Measurements from ENCODE around the gene TAF4B.

DNA sequence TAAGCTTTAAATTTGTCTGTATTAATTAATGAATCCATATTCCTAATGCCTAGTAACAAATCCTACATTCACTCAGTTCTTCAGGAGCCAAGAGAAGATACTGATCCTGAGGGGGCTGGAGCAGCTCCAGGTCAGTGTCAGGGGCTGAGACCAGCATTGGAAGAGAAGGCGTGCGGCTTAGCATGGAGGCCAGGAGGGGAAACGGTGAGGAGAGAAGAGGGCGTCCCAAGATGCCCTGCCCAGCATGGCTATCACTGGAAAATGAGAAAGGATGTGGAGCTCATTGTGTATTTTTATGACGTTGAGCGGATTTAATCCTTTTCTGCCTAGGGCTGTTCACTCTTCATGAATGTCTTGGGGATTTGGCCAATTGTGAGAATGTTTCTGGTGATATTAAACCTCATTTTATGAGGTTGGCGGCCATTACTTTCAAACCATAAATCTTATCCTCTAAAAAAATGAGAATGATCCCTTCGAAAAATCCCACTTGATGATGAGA lies 190.5 kb downstream of the TAF4B start:
- TF ChIP-seq YY1 (tag by site-specific recombination; IDR thresholded peaks at IDR 0.05), result no peak
- TF ChIP-seq, protein P1, sequence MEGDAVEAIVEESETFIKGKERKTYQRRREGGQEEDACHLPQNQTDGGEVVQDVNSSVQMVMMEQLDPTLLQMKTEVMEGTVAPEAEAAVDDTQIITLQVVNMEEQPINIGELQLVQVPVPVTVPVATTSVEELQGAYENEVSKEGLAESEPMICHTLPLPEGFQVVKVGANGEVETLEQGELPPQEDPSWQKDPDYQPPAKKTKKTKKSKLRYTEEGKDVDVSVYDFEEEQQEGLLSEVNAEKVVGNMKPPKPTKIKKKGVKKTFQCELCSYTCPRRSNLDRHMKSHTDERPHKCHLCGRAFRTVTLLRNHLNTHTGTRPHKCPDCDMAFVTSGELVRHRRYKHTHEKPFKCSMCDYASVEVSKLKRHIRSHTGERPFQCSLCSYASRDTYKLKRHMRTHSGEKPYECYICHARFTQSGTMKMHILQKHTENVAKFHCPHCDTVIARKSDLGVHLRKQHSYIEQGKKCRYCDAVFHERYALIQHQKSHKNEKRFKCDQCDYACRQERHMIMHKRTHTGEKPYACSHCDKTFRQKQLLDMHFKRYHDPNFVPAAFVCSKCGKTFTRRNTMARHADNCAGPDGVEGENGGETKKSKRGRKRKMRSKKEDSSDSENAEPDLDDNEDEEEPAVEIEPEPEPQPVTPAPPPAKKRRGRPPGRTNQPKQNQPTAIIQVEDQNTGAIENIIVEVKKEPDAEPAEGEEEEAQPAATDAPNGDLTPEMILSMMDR (tag by site-specific recombination; IDR thresholded peaks at IDR 0.05), result no peak
- no peak for TF ChIP-seq ZNF138 (tag by site-specific recombination; IDR thresholded peaks at IDR 0.05; ENCODE audit: borderline replicate concordance)
- no peak for TF ChIP-seq HOXC10 (CRISPR knock-in tag; IDR thresholded peaks at IDR 0.05)
- TF ChIP-seq ZNF596 (tag by site-specific recombination; IDR thresholded peaks at IDR 0.05), result no peak
- TF ChIP-seq, protein P2, sequence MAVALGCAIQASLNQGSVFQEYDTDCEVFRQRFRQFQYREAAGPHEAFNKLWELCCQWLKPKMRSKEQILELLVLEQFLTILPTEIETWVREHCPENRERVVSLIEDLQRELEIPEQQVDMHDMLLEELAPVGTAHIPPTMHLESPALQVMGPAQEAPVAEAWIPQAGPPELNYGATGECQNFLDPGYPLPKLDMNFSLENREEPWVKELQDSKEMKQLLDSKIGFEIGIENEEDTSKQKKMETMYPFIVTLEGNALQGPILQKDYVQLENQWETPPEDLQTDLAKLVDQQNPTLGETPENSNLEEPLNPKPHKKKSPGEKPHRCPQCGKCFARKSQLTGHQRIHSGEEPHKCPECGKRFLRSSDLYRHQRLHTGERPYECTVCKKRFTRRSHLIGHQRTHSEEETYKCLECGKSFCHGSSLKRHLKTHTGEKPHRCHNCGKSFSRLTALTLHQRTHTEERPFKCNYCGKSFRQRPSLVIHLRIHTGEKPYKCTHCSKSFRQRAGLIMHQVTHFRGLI (tag by site-specific recombination; IDR thresholded peaks at IDR 0.05), result no peak
- TF ChIP-seq, protein P3, sequence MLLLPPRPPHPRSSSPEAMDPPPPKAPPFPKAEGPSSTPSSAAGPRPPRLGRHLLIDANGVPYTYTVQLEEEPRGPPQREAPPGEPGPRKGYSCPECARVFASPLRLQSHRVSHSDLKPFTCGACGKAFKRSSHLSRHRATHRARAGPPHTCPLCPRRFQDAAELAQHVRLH (tag by site-specific recombination; IDR thresholded peaks at IDR 0.05), result no peak
- TF ChIP-seq KLF1 (tag by site-specific recombination; IDR thresholded peaks at IDR 0.05), result no peak
- no peak for TF ChIP-seq ZNF707 (tag by site-specific recombination; IDR thresholded peaks at IDR 0.05)
- TF ChIP-seq GFI1B (tag by site-specific recombination; IDR thresholded peaks at IDR 0.05), result no peak
- no peak for TF ChIP-seq ZBTB21 (tag by site-specific recombination; IDR thresholded peaks at IDR 0.05)
- no peak for TF ChIP-seq ZBTB17 (tag by site-specific recombination; IDR thresholded peaks at IDR 0.05)
- TF ChIP-seq ZNF175 (tag by site-specific recombination; IDR thresholded peaks at IDR 0.05), result no peak
- TF ChIP-seq, protein P4, sequence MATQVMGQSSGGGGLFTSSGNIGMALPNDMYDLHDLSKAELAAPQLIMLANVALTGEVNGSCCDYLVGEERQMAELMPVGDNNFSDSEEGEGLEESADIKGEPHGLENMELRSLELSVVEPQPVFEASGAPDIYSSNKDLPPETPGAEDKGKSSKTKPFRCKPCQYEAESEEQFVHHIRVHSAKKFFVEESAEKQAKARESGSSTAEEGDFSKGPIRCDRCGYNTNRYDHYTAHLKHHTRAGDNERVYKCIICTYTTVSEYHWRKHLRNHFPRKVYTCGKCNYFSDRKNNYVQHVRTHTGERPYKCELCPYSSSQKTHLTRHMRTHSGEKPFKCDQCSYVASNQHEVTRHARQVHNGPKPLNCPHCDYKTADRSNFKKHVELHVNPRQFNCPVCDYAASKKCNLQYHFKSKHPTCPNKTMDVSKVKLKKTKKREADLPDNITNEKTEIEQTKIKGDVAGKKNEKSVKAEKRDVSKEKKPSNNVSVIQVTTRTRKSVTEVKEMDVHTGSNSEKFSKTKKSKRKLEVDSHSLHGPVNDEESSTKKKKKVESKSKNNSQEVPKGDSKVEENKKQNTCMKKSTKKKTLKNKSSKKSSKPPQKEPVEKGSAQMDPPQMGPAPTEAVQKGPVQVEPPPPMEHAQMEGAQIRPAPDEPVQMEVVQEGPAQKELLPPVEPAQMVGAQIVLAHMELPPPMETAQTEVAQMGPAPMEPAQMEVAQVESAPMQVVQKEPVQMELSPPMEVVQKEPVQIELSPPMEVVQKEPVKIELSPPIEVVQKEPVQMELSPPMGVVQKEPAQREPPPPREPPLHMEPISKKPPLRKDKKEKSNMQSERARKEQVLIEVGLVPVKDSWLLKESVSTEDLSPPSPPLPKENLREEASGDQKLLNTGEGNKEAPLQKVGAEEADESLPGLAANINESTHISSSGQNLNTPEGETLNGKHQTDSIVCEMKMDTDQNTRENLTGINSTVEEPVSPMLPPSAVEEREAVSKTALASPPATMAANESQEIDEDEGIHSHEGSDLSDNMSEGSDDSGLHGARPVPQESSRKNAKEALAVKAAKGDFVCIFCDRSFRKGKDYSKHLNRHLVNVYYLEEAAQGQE (tag by site-specific recombination; IDR thresholded peaks at IDR 0.05), result no peak

Measured in HEK293 (cell line).